Mammary epithelial cell (primary cell): ENCODE measurements around the gene KRT75.

ENCODE experiments used
- EZH2 ChIP-seq: IDR thresholded peaks from 2 replicates; pipeline ENCODE4 v1.6.1; 2012; ENCODE audit warnings: low read length, inconsistent platforms, borderline replicate concordance
- TF ChIP-seq, protein P1 (sequence below), 2 donors: IDR thresholded peaks in 1 of 2; conservative IDR thresholded peaks in 1 of 2; 2 replicates each; pipeline ENCODE4 v1.5.1; 2011 to 2012; ENCODE audit warnings: inconsistent platforms in 2 of 2, low read length in 2 of 2, mild to moderate bottlenecking in 2 of 2, control low read depth in 1 of 2, low read depth in 1 of 2; ENCODE audit not compliant: insufficient read depth in 1 of 2; ENCODE audit errors: extremely low read depth in 1 of 2

DNA sequence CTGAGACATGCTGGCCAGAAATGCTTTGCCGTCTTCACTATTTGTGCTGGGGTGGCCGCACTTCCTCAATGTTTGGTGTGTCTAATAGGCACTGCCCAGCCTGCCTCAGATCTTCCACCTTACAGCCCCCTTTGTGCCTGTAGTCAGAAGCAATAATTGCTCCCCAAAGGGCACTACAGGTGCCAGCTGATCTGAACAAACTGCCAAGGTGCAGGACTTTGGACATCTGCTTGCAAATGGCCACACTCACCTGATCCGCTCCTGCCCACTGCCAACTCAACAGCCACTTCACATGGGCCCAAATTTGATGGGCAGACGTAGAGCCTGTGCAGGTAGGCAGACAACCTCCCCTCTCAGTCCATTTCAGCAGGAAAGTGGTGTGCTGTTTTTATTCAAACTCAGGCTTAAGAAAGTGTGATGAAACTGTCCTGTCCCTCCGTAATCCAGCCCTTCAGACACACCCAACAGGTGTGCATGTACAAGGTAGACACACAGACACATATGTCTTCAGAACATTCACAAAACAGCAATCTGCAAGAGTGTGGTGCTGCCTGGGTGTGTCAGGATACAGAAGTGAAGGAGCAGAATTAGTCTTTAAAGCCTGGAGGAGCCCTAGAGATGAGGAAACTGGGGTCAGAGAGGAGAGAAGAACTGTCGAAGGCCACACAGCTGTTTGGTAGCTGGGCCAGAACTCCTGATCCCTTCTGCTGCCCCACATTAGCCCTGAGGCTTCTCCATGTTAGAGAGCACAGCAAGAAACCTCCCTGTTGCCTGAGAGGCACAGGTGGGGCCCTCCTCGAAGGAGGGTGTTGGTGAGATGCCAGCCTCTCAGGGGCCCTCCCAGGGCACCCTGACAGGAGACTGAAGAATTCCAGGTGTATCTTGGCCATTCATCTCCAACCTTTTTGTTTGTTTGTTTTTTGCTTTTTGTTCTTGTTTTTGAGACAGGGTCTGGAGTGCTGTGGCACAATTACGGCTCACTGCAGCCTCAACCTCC, 4.4 kb upstream of the KRT75 start:
- TF ChIP-seq EZH2: no peak
- TF ChIP-seq, protein P1, sequence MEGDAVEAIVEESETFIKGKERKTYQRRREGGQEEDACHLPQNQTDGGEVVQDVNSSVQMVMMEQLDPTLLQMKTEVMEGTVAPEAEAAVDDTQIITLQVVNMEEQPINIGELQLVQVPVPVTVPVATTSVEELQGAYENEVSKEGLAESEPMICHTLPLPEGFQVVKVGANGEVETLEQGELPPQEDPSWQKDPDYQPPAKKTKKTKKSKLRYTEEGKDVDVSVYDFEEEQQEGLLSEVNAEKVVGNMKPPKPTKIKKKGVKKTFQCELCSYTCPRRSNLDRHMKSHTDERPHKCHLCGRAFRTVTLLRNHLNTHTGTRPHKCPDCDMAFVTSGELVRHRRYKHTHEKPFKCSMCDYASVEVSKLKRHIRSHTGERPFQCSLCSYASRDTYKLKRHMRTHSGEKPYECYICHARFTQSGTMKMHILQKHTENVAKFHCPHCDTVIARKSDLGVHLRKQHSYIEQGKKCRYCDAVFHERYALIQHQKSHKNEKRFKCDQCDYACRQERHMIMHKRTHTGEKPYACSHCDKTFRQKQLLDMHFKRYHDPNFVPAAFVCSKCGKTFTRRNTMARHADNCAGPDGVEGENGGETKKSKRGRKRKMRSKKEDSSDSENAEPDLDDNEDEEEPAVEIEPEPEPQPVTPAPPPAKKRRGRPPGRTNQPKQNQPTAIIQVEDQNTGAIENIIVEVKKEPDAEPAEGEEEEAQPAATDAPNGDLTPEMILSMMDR (conservative IDR thresholded peaks at IDR 0.05 in 1 of 2, IDR thresholded peaks at IDR 0.05 in 1 of 2; ENCODE audit: extremely low read depth in 1 of 2, insufficient read depth in 1 of 2, low read depth in 1 of 2, low read length in 2 of 2): no peak
